NCI-H1105 (cell line): ENCODE data around the gene RASGRF1.

Experiments used
- DNase-seq: peaks from one replicate; lab custom pipeline; 2025; lab: John Stamatoyannopoulos, UW

Gene RASGRF1

DNA sequence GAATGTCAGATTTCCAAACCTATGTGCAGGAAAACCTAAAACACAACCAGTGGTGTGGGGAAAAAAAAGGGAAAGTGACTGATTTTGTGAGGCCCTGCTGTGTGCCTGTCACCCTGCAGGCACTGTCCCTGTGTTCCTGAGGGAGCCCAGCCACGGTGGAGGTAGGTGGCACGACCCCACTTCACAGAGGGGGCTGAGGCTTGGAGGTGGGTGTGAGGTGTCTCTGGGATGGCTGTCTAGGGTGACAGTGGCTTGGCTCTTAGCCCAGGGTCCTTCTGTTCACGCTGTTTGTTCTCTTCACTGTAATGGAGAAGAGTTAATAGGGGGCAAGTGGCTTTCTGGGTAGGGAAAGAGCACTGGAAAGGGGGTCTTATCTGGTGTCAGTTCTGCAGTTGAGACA, 22.6 kb downstream of the RASGRF1 start:
- no peak for DNase-seq

- DNase-seq, result no peak
Observed at GRCh38 chr15:79067072-79067833, 23.3 kb downstream of the RASGRF1 start.

GRCh38 chr15:79066391-79067071, 24.0 kb downstream of the RASGRF1 start:
- DNase-seq, result no peak

DNA sequence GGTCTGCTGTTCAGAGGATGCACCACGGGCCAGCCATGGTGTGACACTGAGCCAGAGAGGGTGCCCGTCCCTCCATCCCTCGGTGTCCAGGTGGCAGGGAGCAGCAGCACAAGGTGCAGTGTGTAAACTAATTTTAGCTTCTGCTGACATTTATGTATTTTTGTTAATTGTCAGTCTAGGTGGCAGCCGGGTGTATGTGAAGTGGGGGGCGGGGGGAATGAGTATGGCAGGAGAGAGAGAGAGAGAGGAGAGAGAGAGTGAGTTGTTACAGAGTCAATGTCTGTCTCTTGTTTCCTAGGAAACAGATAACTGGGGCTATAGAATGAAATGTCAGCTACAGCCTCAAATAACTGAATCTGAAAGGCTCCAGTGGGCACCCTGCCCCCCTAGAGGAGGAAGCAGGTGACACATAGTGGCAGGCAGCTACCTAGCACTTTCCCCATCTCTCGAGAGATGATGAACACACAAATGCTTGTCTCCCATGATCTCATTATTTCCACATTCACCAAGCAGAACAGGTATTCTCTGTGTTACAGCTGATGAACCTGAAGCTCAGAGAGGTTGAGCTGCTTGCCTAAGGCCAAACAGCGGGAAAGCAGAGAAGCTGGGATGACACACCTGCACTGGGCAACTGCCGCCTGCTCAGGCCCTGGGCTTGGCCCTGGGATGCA, 24.7 kb downstream of the RASGRF1 start:
- peak; percentile 29 for DNase-seq

DNA sequence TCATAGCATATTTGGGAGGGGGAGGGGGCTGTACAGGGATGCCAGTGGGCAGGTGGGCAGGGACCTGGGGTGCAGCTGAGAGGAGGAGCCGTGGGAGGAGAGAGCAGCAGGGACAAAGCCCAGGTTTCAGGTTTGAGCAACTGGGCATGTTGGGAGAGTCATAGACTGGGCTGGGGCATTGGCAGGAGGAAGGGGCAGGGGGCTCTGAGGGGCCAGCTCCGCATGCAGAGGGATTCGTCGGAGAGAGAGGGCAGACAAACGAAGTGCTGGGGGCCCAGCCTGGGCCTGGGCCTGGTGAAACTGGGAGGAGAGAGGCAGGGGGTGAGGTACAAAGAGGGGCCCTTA, 25.2 kb downstream of the RASGRF1 start:
- no peak for DNase-seq

GRCh38 chr15:79064496-79064895, 26.1 kb downstream of the RASGRF1 start:
- no peak for DNase-seq

DNA sequence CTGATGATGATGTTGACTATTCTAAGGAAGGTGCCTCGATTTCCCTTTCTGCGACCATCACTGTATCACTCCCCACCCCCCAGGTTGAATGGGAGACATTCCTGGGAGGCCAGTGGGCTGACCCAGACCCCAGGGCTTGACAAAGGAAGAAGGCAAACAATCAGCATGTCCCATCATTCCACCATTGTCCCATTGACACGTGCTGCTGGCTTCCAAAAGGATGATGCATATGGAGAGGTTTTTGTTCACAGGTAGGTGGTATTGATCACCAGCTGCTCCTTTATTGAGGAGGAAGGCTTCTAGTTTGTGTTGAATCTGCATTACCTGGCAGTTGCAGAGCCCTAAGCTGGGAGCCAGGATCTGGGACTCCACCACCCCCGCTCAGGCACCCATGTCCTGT, 30.4 kb downstream of the RASGRF1 start:
- DNase-seq, result no peak

DNA sequence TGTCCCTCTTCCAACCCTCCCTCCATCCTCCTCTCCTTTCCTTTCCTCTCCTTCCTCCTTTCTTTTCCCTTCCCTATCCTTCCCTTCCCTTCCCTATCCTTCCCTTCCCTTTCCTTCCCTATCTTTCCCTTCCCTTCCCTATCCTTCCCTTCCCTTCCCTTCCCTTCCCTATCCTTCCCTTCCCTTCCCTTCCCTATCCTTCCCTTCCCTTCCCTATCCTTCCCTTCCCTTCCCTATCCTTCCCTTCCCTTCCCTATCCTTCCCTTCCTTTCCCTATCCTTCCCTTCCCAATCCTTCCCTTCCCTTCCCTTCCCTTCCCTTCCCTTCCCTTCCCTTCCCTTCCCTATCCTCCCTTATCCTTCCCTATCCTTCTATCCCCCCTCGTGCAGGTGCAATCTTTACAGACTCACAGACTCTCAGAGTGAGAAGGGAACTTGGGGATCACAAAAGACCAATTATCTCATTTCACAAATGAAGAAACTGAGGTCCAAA, 31.5 kb downstream of the RASGRF1 start:
- no peak for DNase-seq

- DNase-seq, result no peak
Observed at GRCh38 chr15:79058260-79058850, 32.2 kb downstream of the RASGRF1 start.

- DNase-seq, result no peak
Observed at GRCh38 chr15:79057050-79057449, 33.5 kb downstream of the RASGRF1 start.

GRCh38 chr15:79054350-79054749, 36.2 kb downstream of the RASGRF1 start:
- no peak for DNase-seq

DNA sequence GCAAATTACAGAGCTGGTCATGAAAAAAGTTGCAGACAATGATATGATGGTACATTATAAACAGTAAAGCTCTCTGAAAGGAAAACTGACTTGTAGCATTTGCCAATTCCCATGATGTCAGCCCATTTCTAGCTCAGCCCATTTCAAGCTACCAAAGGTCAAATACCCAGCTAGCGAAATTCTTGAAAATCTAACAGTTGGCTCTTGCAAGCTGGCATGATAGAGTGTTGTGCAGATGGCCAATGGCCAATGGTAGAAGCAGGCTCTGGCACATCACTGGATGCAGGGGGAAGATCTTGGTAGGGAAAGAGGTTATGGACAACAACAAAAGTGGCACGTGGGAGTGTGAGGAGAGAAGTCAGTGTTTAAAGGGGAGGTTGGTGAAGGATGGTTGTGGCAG, 36.7 kb downstream of the RASGRF1 start:
- no peak for DNase-seq

DNA sequence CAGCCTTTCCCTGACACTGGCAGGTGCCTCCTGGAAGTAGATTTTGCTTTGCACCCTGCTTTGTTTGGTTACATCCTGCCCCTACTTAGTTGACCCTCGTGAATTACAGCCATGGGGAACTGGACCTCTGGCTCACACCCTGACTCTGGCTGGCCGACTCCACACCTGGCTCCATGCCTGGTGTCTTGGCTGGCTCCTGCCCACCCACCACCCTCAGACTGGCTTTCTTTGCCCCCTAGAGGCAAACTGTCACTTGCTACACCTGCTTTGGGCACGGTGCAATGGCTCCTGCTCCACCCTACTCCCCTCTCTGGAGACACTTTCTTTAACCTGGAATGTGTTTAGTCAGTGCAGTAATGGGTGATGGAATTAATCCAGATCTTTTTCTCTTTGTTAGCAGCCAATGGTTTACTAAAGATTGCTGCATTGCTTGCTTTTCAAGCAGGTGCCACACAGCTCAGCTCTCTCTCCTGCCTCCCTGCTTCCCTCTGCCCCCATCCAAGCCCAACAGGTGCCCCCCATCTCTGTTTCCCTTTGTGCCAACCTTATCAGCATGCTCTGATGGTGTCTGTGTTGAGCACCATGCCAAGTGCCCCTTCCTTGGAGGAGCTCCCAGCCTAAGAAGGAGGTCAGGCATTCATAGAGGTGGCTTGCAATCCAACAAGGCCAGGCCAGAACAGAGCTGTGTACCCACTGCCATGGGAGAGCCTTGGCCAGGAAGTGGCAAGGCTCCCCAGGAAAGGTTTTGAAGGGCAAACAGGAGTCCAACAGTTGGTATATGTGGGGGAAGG, 38.4 kb downstream of the RASGRF1 start:
- no peak for DNase-seq

GRCh38 chr15:79051029-79051428, 39.6 kb downstream of the RASGRF1 start:
- no peak for DNase-seq

GRCh38 chr15:79050341-79050740, 40.2 kb downstream of the RASGRF1 start:
- DNase-seq, result no peak

- DNase-seq, result no peak
Observed at GRCh38 chr15:79049416-79049815, 41.2 kb downstream of the RASGRF1 start.

- no peak for DNase-seq
Observed at GRCh38 chr15:79047676-79048439, 42.7 kb downstream of the RASGRF1 start.

DNA sequence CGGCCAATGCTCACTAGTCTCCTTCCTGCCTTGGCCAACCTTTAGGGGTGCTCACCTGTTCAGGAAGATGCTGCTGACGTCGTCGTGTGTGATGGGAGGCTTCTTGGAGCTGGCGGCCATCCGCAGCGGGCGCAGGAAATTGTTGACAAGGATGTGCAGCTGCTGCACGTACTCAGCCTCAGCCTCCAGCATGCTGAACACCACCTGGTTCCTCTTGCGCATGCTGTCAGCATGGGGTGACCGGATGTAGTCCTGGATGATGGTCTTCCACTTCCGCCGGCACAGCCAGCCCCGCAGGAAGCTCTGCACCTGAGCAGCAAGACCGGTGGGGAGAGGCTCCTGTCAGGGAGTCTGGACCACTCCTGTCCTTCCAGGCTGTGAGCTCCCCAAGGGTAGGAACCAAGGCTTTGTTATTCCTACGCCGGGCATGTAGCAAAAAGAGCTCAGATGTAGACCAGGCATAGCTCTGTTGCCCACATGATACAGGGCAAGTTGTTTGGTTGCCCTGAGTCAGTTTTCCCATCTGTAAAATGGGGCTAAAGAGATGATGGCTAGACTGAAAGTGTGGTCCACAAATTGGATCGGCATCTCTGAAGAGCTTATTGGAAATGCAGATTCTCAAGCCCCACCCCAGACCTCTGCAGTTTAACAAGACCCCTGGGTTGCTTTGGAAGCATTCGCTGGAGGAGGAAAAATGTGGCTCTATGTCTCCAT, 43.7 kb downstream of the RASGRF1 start:
- DNase-seq, result no peak

GRCh38 chr15:79045041-79045440, 45.5 kb downstream of the RASGRF1 start:
- DNase-seq, result no peak

DNA sequence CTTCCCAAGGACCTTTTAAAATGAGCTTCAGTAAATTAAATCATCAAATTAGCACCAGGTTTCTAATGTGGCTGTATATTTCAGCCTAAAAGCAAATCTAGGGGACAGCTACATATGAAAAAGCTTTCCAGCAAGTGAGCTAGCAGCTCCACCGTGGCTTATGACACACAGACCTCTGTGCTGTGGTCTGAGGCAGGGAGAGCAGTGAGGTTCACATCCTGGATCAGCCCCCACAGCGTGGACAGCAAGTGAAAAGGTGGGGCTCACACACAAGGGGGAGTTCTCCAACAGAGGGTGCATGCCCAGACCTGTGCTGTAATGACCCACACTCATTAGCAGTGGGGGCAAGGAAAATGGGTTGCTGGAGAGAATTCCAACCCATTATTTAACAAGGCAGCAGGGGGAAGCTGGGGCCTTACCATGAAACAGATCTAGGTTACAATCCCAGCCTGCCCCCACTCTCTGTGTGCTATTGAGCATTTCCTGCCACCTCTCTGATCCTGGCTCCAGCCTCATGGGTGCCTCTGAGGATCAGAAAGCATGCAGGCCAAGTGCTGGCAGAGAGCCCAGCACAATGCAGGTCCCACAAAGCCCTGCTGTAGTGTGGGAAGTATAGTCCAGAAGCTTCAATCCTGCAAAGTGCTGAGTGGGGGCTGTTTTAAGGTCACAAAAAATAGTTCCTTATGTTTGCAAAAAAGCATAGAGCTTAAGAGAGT, 48.2 kb downstream of the RASGRF1 start:
- no peak for DNase-seq
